PC-3 (cell line): ENCODE data around the gene RERE.

Experiments used
- EZH2 ChIP-seq: fragments of 300-600 bp; sonication (generic); IDR thresholded peaks from one replicate; pipeline ENCODE4 v1.6.1; 2017; ENCODE audit warnings: antibody characterized with exemption, mild to moderate bottlenecking, low read length; ENCODE audit not compliant: unreplicated experiment
- EZH2phosphoT487 ChIP-seq: fragments of 300-600 bp; sonication (generic); IDR thresholded peaks from 2 replicates; pipeline ENCODE4 v1.6.1; 2018; ENCODE audit warnings: mild to moderate bottlenecking, antibody characterized with exemption, low read length, borderline replicate concordance
- TF ChIP-seq, protein P1 (sequence below): fragments of 300-600 bp; sonication (generic); conservative IDR thresholded peaks from 2 replicates; pipeline ENCODE4 v1.5.1; 2017; ENCODE audit warnings: antibody characterized with exemption, low read depth, mild to moderate bottlenecking, low read length

DNA sequence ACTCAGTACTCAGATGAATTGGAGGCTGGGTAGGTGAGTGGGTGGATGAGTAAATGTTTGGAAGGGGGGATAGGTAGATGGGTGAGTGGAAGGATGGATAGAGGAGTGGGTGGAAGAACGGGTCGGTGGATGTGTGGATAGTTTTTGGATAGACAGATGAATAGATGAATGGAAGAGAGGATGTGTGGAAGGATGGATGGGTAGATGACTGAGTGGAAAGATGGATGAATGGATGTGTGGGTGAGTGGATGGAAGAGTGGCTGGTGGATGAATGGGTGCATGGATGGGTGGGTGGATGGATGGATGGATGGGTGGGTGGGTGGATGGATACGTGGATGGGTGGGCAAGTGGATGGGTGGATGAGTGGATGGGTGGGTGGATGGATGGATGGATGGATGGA is 495.8 kb downstream of the RERE start:
- TF ChIP-seq, protein P1, sequence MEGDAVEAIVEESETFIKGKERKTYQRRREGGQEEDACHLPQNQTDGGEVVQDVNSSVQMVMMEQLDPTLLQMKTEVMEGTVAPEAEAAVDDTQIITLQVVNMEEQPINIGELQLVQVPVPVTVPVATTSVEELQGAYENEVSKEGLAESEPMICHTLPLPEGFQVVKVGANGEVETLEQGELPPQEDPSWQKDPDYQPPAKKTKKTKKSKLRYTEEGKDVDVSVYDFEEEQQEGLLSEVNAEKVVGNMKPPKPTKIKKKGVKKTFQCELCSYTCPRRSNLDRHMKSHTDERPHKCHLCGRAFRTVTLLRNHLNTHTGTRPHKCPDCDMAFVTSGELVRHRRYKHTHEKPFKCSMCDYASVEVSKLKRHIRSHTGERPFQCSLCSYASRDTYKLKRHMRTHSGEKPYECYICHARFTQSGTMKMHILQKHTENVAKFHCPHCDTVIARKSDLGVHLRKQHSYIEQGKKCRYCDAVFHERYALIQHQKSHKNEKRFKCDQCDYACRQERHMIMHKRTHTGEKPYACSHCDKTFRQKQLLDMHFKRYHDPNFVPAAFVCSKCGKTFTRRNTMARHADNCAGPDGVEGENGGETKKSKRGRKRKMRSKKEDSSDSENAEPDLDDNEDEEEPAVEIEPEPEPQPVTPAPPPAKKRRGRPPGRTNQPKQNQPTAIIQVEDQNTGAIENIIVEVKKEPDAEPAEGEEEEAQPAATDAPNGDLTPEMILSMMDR: no peak
- TF ChIP-seq EZH2phosphoT487: no peak
- no peak for TF ChIP-seq EZH2
